Rectal smooth muscle tissue (tissue), 1 donor: ENCODE data around the gene VARS2.
"Not testable (repeated sequence)": the region's sequence is repeated elsewhere in the genome, so short reads cannot be mapped to it uniquely, and the experiment has no call there.

Experiments
- H3K27ac ChIP-seq: one replicate; pipeline ENCODE4 v1.7.0; 2013; ENCODE audit warnings: low read depth, low read length, inconsistent platforms
- H3K27me3 ChIP-seq: one replicate; pipeline ENCODE4 v1.7.0; 2013; ENCODE audit warnings: low read length; ENCODE audit not compliant: control insufficient read depth, insufficient read depth
- H3K36me3 ChIP-seq: one replicate; pipeline ENCODE4 v1.7.0; 2013; ENCODE audit warnings: low read length; ENCODE audit not compliant: control insufficient read depth, insufficient read depth
- H3K4me1 ChIP-seq: one replicate; pipeline ENCODE4 v1.7.0; 2013; ENCODE audit warnings: low read length; ENCODE audit not compliant: control insufficient read depth, insufficient read depth
- H3K4me3 ChIP-seq: one replicate; pipeline ENCODE4 v1.7.0; 2013; ENCODE audit warnings: low read length
- H3K9ac ChIP-seq: one replicate; pipeline ENCODE4 v1.7.0; 2013; ENCODE audit warnings: low read length

VARS2 gene

GRCh38 chr6:30969171-30969570 lies 55.1 kb downstream of the VARS2 start:
- H3K36me3 ChIP-seq, H3K4me1 ChIP-seq, H3K4me3 ChIP-seq, H3K9ac ChIP-seq, H3K27me3 ChIP-seq, H3K27ac ChIP-seq: not testable (repeated sequence)

GRCh38 chr6:30970946-30971345 lies 56.9 kb downstream of the VARS2 start:
- Histone ChIP-seq H3K4me1 (no peaks in the 10 kb centered on the region), H3K36me3 (no peaks in the 10 kb centered on the region), H3K27ac (no peak overlapping the region), H3K9ac (no peak overlapping the region), H3K27me3 (peaks cover 3% of the 10 kb centered on the region), H3K4me3 (no peak overlapping the region)

GRCh38 chr6:30972816-30973215 lies 58.8 kb downstream of the VARS2 start:
- no peaks in the 10 kb centered on the region for H3K4me1 ChIP-seq
- H3K9ac ChIP-seq: no peak overlapping the region
- peaks cover 3% of the 10 kb centered on the region for H3K27me3 ChIP-seq
- H3K27ac ChIP-seq: no peak overlapping the region
- no peak overlapping the region for H3K4me3 ChIP-seq
- no peaks in the 10 kb centered on the region for H3K36me3 ChIP-seq

GRCh38 chr6:30974490-30975252 lies 60.6 kb downstream of the VARS2 start:
- Histone ChIP-seq H3K4me1 (no peaks in the 10 kb centered on the region), H3K9ac (no peak overlapping the region), H3K27ac (no peak overlapping the region), H3K27me3 (peaks cover 3% of the 10 kb centered on the region), H3K36me3 (no peaks in the 10 kb centered on the region), H3K4me3 (no peak overlapping the region)
